ENCODE measurements around the gene MGAT5. TPM values are rescaled to one million over a fixed set of nuclear protein-coding genes. Genes with fewer than 3 reads are reported as not detected.

MGAT5 gene
- total RNA-seq, 1 donor from 2014 or later, result 37.6 TPM

DNA sequence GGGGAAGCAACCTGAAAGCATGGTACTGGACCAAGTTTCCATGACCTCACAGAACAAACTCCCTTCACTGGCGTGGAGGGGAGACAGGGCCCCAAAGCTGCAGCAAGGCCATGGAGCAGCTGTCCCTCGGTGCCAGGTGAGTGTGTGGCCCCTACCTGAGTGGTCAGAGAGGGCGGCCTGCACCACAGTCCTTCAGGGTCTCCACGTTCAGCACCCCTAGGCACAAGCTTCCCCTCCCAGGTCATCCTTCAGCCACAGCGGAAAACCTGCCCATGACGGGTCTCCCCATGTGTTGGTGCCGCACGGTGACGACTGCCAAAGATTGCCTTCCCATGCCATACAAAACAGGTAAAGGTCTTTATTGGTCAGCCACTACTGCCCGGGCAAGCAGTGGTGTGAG, 201.6 kb downstream of the MGAT5 start:
- H3K4me3 ChIP-seq (ENCODE audit: low read length in 3 of 3), result no peak overlapping the region
- peaks cover 0 to 2% (median 0%) of the 10 kb centered on the region in 3 donors for H3K27me3 ChIP-seq (ENCODE audit: control insufficient read depth in 3 of 3, insufficient read depth in 3 of 3, low read length in 3 of 3)
- no peaks in the 10 kb centered on the region for H3K9me3 ChIP-seq (ENCODE audit: control insufficient read depth in 3 of 3, low read length in 3 of 3)
- no peaks in the 10 kb centered on the region for H3K36me3 ChIP-seq (ENCODE audit: control insufficient read depth in 3 of 3, insufficient read depth in 3 of 3, low read length in 3 of 3)
- H3K27ac ChIP-seq (ENCODE audit: low read depth, low read length), result no peak overlapping the region
- no peaks in the 10 kb centered on the region for H3K4me1 ChIP-seq (ENCODE audit: control insufficient read depth in 3 of 3, insufficient read depth in 3 of 3, low read length in 3 of 3)
- no peak overlapping the region for H3K9ac ChIP-seq (ENCODE audit: low read depth in 1 of 3, low read length in 3 of 3)

DNA sequence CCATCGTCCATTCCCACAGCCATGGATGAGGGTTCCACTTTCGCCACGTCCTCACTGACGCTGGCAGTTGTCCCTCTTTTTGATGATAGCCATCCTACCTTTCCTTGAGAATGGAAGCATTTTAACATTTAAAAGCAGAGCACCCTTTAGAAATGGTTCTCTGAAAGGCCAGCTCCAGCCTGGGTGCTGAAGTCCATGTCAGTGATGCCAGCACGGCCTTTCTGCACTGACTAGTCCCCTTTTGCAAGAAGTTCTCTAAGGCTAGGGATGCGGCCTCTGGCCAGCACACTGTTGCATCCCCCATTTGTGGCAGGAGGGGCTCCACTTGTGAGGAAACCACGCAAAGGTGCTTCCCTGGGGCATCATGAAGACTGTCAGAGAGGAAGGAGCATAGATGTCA, 203.5 kb downstream of the MGAT5 start:
- Histone ChIP-seq H3K27ac (ENCODE audit: low read depth, low read length) (no peak overlapping the region), H3K27me3 (ENCODE audit: control insufficient read depth in 3 of 3, insufficient read depth in 3 of 3, low read length in 3 of 3) (peaks cover 0 to 2% (median 0%) of the 10 kb centered on the region in 3 donors), H3K4me3 (ENCODE audit: low read length in 3 of 3) (no peak overlapping the region), H3K36me3 (ENCODE audit: control insufficient read depth in 3 of 3, insufficient read depth in 3 of 3, low read length in 3 of 3) (no peaks in the 10 kb centered on the region), H3K9me3 (ENCODE audit: control insufficient read depth in 3 of 3, low read length in 3 of 3) (no peaks in the 10 kb centered on the region), H3K9ac (ENCODE audit: low read depth in 1 of 3, low read length in 3 of 3) (no peak overlapping the region), H3K4me1 (ENCODE audit: control insufficient read depth in 3 of 3, insufficient read depth in 3 of 3, low read length in 3 of 3) (no peaks in the 10 kb centered on the region)

DNA sequence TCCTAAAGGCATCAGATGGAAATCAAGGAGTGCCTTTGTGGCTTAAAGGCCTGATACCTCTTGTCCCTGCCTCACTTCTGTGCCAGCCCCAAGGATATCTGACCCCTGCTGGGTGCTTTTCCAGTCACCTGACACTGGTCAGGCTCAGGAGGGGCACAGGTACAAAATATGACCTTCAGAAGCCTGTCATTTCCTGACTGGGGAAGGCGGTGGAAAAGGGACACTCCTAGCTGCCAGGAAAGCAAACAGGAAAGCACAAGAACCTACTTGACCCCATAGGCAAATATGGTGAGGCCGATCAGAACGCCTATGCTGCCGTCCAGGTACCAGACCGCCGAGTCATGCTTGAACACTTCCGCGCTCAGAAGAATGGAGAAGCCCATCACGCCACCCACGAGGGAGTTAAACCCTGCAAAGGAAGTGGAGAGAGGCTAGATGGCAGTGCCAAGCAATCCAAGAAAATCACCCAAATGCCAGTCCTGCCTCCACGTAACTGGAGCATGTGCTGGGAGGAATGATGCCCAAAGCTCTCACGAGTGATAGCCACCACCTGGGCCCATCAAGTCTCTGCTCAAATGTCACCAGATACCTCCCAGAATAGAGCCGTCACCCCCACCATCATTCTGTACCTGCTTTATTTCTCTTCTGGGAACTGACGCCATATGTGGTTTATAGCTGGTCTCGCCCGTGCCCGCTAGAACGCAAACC, 204.0 kb downstream of the MGAT5 start:
- H3K9ac ChIP-seq (ENCODE audit: low read depth in 1 of 3, low read length in 3 of 3), result peak overlapping the region in 1 of 3 donors; percentile 20
- H3K9me3 ChIP-seq (ENCODE audit: control insufficient read depth in 3 of 3, low read length in 3 of 3), result no peaks in the 10 kb centered on the region
- H3K4me3 ChIP-seq (ENCODE audit: low read length in 3 of 3), result no peak overlapping the region
- H3K27me3 ChIP-seq (ENCODE audit: control insufficient read depth in 3 of 3, insufficient read depth in 3 of 3, low read length in 3 of 3), result peaks cover 0 to 4% (median 0%) of the 10 kb centered on the region in 3 donors
- no peaks in the 10 kb centered on the region for H3K36me3 ChIP-seq (ENCODE audit: control insufficient read depth in 3 of 3, insufficient read depth in 3 of 3, low read length in 3 of 3)
- no peaks in the 10 kb centered on the region for H3K4me1 ChIP-seq (ENCODE audit: control insufficient read depth in 3 of 3, insufficient read depth in 3 of 3, low read length in 3 of 3)
- no peak overlapping the region for H3K27ac ChIP-seq (ENCODE audit: low read depth, low read length)

DNA sequence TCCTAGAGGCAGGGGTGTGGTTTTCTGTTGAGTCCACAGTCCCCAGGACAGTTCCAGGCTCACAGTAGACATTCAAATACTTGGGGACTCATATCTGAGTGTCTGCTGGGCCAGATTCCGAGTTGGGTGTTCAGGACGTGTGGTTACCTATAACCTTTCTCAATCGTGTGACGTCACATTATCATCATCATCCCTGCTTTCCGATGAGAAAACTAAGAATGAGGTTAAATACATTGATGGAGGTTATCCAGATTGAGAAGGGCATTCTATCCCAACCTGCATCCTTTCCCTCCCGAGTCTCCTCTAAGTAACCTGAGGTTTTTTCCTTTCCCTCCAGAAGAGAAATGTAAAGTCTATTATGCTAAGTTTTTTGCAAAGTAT, 204.6 kb downstream of the MGAT5 start:
- H3K27ac ChIP-seq (ENCODE audit: low read depth, low read length), result no peak overlapping the region
- peaks cover 0 to 7% (median 0%) of the 10 kb centered on the region in 3 donors for H3K27me3 ChIP-seq (ENCODE audit: control insufficient read depth in 3 of 3, insufficient read depth in 3 of 3, low read length in 3 of 3)
- no peak overlapping the region for H3K4me3 ChIP-seq (ENCODE audit: low read length in 3 of 3)
- no peaks in the 10 kb centered on the region for H3K4me1 ChIP-seq (ENCODE audit: control insufficient read depth in 3 of 3, insufficient read depth in 3 of 3, low read length in 3 of 3)
- H3K9ac ChIP-seq (ENCODE audit: low read depth in 1 of 3, low read length in 3 of 3), result no peak overlapping the region
- H3K9me3 ChIP-seq (ENCODE audit: control insufficient read depth in 3 of 3, low read length in 3 of 3), result no peaks in the 10 kb centered on the region
- no peaks in the 10 kb centered on the region for H3K36me3 ChIP-seq (ENCODE audit: control insufficient read depth in 3 of 3, insufficient read depth in 3 of 3, low read length in 3 of 3)

DNA sequence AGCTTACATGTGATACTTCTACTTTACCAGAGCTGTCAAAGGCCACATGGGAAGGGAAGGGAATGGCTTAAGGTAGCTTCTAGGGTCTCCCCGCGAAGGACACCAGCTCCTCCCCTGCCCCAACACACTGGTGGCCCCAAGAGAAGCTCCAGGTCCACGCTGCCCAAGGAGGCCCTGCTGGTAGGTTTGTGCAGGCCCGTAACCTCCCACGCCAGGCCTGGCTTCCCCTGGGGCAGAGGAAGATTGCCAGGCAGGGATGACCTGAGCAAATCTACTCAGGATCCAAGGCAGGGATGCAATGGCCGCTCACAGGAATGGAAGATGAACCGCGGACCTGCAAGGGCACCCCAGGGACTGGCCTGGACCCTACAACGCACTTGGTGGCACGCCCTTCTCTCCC, 205.1 kb downstream of the MGAT5 start:
- H3K27me3 ChIP-seq (ENCODE audit: control insufficient read depth in 3 of 3, insufficient read depth in 3 of 3, low read length in 3 of 3), result peaks cover 0 to 7% (median 0%) of the 10 kb centered on the region in 3 donors
- no peak overlapping the region for H3K4me3 ChIP-seq (ENCODE audit: low read length in 3 of 3)
- H3K27ac ChIP-seq (ENCODE audit: low read depth, low read length), result no peak overlapping the region
- H3K36me3 ChIP-seq (ENCODE audit: control insufficient read depth in 3 of 3, insufficient read depth in 3 of 3, low read length in 3 of 3), result no peaks in the 10 kb centered on the region
- no peaks in the 10 kb centered on the region for H3K4me1 ChIP-seq (ENCODE audit: control insufficient read depth in 3 of 3, insufficient read depth in 3 of 3, low read length in 3 of 3)
- no peaks in the 10 kb centered on the region for H3K9me3 ChIP-seq (ENCODE audit: control insufficient read depth in 3 of 3, low read length in 3 of 3)
- no peak overlapping the region for H3K9ac ChIP-seq (ENCODE audit: low read depth in 1 of 3, low read length in 3 of 3)

DNA sequence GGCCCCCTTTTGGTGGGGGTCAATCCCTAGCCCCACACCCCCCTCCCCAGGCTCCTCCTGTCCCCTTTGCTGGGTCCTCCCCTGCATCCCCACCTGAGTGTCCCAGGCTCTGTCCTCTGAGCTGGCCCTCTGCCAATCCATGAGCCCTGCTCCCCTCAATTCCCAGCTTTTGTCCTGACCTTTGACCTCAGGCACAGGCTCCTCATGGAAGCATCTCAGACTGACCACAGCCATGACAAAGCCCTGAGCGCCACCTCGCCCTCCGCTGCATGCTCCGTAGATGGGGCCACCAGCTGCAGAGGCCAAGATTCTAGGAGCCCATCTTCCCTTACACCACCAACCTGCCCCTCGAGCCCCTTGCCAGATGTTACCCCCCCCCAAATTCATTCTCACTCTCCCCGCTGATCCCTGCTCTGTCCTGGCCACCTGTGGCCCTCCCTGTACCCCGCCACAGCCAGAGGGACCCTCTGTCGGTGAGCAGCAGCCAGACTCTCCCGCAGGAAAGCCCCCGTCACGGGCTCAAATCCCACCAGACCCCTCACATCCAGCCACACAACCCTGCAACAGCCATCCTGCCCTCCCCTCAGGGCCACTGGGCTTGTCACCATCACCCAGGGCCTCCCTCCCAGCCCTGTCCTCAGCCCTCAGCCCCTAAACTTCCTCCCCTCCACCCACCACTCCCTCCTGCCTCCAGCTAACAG, 206.0 kb downstream of the MGAT5 start:
- H3K4me3 ChIP-seq (ENCODE audit: low read length in 3 of 3), result no peak overlapping the region
- peaks cover 0 to 7% (median 0%) of the 10 kb centered on the region in 3 donors for H3K27me3 ChIP-seq (ENCODE audit: control insufficient read depth in 3 of 3, insufficient read depth in 3 of 3, low read length in 3 of 3)
- H3K4me1 ChIP-seq (ENCODE audit: control insufficient read depth in 3 of 3, insufficient read depth in 3 of 3, low read length in 3 of 3), result no peaks in the 10 kb centered on the region
- no peak overlapping the region for H3K9ac ChIP-seq (ENCODE audit: low read depth in 1 of 3, low read length in 3 of 3)
- no peaks in the 10 kb centered on the region for H3K9me3 ChIP-seq (ENCODE audit: control insufficient read depth in 3 of 3, low read length in 3 of 3)
- no peak overlapping the region for H3K27ac ChIP-seq (ENCODE audit: low read depth, low read length)
- H3K36me3 ChIP-seq (ENCODE audit: control insufficient read depth in 3 of 3, insufficient read depth in 3 of 3, low read length in 3 of 3), result no peaks in the 10 kb centered on the region

DNA sequence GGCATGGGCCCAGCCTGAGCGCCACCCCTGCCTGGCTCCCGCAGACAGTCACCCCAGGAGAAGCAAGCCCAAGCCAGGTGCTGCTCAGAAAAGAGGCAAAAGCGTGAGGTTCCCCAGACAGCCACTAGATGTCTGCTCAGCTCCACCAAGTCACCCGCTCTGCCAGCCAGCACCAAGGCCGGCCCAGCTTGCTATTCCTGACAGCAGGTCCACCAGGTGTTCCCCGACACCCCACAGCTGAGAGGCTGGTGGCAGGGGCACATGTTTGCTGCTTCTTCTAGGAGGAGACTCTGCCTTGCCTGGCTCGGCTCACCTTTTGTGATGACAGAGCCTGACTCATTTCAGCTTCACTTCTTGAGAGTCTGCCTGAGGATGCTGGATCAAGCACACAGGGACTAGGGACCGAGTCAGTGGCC, 206.7 kb downstream of the MGAT5 start:
- no peak overlapping the region for H3K9ac ChIP-seq (ENCODE audit: low read depth in 1 of 3, low read length in 3 of 3)
- peaks cover 0 to 5% (median 0%) of the 10 kb centered on the region in 3 donors for H3K27me3 ChIP-seq (ENCODE audit: control insufficient read depth in 3 of 3, insufficient read depth in 3 of 3, low read length in 3 of 3)
- H3K4me3 ChIP-seq (ENCODE audit: low read length in 3 of 3), result no peak overlapping the region
- H3K36me3 ChIP-seq (ENCODE audit: control insufficient read depth in 3 of 3, insufficient read depth in 3 of 3, low read length in 3 of 3), result no peaks in the 10 kb centered on the region
- no peaks in the 10 kb centered on the region for H3K4me1 ChIP-seq (ENCODE audit: control insufficient read depth in 3 of 3, insufficient read depth in 3 of 3, low read length in 3 of 3)
- no peaks in the 10 kb centered on the region for H3K9me3 ChIP-seq (ENCODE audit: control insufficient read depth in 3 of 3, low read length in 3 of 3)
- H3K27ac ChIP-seq (ENCODE audit: low read depth, low read length), result no peak overlapping the region

DNA sequence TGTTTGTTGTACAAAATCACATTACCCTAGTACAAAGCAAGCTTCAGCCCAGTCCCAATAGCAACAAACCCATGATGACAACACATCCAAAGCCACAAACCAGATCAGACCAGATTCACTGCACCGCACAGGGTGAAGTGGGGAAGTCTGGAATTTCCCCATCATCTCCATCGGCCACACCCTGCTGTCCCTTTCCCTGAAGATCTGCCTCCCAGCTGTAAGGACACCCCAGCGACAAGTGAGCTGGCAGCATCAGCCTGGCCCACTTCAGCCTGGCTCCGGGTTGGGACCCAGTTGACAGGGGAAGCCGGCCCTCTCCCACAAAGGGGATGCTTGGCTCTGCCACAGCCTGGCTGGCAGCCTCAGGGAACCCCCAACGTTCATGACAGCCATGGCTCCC, 207.6 kb downstream of the MGAT5 start:
- Histone ChIP-seq H3K9ac (ENCODE audit: low read depth in 1 of 3, low read length in 3 of 3) (no peak overlapping the region), H3K27ac (ENCODE audit: low read depth, low read length) (no peak overlapping the region)

DNA sequence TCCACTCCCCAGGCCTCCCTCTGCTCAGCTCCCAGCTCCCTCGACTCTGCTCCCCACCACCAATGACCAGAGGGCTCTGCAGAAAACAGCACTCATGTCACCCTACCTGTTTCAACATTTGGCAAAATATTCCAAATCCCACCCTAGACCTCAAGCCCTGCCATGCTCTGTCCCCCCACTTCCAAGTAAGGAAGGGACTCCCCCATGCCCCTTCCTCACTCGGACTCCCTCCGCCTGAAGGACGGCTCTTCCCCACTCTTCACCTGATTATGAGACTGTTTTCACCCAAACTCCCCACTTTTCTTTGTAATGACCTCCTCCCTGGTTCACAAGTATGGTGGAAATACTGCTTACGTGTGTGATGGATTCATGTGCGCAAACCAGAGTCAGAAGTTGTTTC, 208.4 kb downstream of the MGAT5 start:
- H3K9ac ChIP-seq (ENCODE audit: low read depth in 1 of 3, low read length in 3 of 3), result no peak overlapping the region
- H3K27me3 ChIP-seq (ENCODE audit: control insufficient read depth in 3 of 3, insufficient read depth in 3 of 3, low read length in 3 of 3), result peaks cover 0 to 5% (median 0%) of the 10 kb centered on the region in 3 donors
- no peak overlapping the region for H3K4me3 ChIP-seq (ENCODE audit: low read length in 3 of 3)
- H3K36me3 ChIP-seq (ENCODE audit: control insufficient read depth in 3 of 3, insufficient read depth in 3 of 3, low read length in 3 of 3), result no peaks in the 10 kb centered on the region
- H3K9me3 ChIP-seq (ENCODE audit: control insufficient read depth in 3 of 3, low read length in 3 of 3), result no peaks in the 10 kb centered on the region
- no peak overlapping the region for H3K27ac ChIP-seq (ENCODE audit: low read depth, low read length)
- no peaks in the 10 kb centered on the region for H3K4me1 ChIP-seq (ENCODE audit: control insufficient read depth in 3 of 3, insufficient read depth in 3 of 3, low read length in 3 of 3)

More for the DNA sequence above, 207.6 kb downstream of the MGAT5 start:
- Histone ChIP-seq H3K36me3 (ENCODE audit: control insufficient read depth in 3 of 3, insufficient read depth in 3 of 3, low read length in 3 of 3) (no peaks in the 10 kb centered on the region), H3K27me3 (ENCODE audit: control insufficient read depth in 3 of 3, insufficient read depth in 3 of 3, low read length in 3 of 3) (peaks cover 0 to 5% (median 0%) of the 10 kb centered on the region in 3 donors), H3K4me1 (ENCODE audit: control insufficient read depth in 3 of 3, insufficient read depth in 3 of 3, low read length in 3 of 3) (no peaks in the 10 kb centered on the region), H3K4me3 (ENCODE audit: low read length in 3 of 3) (no peak overlapping the region), H3K9me3 (ENCODE audit: control insufficient read depth in 3 of 3, low read length in 3 of 3) (no peaks in the 10 kb centered on the region)

All from skeletal muscle tissue (tissue), 4 donors.